Peyer's patch (tissue), 4 donors: ENCODE results near the gene FXYD1.

Experiments
- POLR2A ChIP-seq, 2 donors: fragments of 450-650 bp; IDR thresholded peaks; one replicate each; pipeline ENCODE4 v1.5.1; 2017; ENCODE audit warnings: antibody characterized with exemption in 2 of 2, mild to moderate bottlenecking in 2 of 2, moderate library complexity in 2 of 2
- TF ChIP-seq, protein P1 (sequence below), 6 experiments: fragments of 450-650 bp in 4 of 6; fragments of 200-600 bp in 2 of 6; sonication (generic) in 1 of 6; IDR thresholded peaks; one replicate each; pipeline ENCODE4 v1.5.1; 2017 to 2019; ENCODE audit warnings: antibody characterized with exemption in 6 of 6, mild to moderate bottlenecking in 3 of 6, moderate library complexity in 1 of 6

- TF ChIP-seq, protein P1, sequence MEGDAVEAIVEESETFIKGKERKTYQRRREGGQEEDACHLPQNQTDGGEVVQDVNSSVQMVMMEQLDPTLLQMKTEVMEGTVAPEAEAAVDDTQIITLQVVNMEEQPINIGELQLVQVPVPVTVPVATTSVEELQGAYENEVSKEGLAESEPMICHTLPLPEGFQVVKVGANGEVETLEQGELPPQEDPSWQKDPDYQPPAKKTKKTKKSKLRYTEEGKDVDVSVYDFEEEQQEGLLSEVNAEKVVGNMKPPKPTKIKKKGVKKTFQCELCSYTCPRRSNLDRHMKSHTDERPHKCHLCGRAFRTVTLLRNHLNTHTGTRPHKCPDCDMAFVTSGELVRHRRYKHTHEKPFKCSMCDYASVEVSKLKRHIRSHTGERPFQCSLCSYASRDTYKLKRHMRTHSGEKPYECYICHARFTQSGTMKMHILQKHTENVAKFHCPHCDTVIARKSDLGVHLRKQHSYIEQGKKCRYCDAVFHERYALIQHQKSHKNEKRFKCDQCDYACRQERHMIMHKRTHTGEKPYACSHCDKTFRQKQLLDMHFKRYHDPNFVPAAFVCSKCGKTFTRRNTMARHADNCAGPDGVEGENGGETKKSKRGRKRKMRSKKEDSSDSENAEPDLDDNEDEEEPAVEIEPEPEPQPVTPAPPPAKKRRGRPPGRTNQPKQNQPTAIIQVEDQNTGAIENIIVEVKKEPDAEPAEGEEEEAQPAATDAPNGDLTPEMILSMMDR (IDR thresholded peaks at IDR 0.05), result no peak
- TF ChIP-seq POLR2A (IDR thresholded peaks at IDR 0.05), result no peak
Measured at GRCh38 chr19:35123573-35123972, 15.1 kb upstream of the FXYD1 start.
